Iris pigment epithelial cell (primary cell): ENCODE results near the gene C19orf44.
"Not testable (repeated sequence)": the region's sequence is repeated elsewhere in the genome, so short reads cannot be mapped to it uniquely, and the experiment has no call there.

Experiments used
- DNase-seq: peaks from one replicate; pipeline ENCODE4 v3.0.0-alpha.2; 2011; ENCODE audit warnings: low read depth

Gene C19orf44

GRCh38 chr19:16495982-16496612 is at the start of gene C19orf44, which contains the start of gene CALR3:
TSS of gene C19orf44 (plus strand) at chr19:16496394. CDS start at chr19:16500793, 4,399 bp downstream.
TSS of gene CALR3 (minus strand) at chr19:16496167. CDS start at chr19:16496129, 38 bp downstream.
- DNase-seq = peak; percentile 99

- peak; percentile 98 for DNase-seq
Measured at GRCh38 chr19:16446724-16447368, 49.3 kb upstream of the C19orf44 start.

DNA sequence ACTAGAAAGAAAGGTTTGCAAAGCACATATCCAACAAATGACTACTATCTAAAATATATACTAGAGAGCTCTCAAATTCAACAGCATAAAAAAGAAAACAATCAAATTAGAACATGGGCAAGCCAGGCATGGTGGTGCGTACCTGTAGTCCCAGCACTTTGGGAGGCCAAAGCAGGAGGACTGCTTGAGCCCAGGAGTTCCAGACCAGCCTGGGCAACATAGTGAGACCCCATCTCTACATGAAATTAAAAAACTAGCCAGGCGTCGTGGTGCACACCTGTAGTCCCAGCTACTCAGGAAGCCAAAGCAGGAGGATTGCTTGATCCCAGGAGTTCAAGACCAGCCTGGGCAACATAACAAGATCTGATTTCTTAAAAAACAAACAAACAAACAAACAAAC is 47.3 kb upstream of the C19orf44 start:
- DNase-seq = not testable (repeated sequence)

DNA sequence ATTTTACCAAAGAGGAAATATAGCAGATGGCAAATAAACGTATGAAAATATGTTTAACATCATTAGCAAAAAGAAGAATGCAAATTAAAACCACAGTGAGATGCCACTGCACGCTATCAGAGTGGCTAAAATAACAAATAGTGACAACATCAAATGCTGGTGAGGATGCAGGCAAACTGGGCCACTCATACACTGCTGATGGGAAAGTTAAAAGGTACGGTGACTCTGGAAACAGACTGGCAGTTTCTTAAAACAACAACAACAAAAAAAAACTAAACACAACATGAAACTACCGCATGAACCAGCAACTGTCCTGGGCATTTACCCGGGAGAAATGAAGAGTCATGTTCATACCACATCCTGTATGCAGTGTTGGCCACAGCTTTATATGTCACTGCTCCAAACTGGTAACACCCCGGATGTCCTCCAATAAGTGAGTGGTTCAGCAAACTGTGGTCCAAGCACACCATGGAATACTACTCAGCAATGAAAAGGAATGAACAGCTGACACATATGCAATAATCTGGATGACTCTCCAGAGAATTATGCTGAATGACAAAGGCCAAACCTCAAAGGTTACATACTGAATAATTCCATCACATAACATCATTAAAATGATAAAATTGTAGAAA is 46.7 kb upstream of the C19orf44 start:
- peak; percentile 66 for DNase-seq

DNA sequence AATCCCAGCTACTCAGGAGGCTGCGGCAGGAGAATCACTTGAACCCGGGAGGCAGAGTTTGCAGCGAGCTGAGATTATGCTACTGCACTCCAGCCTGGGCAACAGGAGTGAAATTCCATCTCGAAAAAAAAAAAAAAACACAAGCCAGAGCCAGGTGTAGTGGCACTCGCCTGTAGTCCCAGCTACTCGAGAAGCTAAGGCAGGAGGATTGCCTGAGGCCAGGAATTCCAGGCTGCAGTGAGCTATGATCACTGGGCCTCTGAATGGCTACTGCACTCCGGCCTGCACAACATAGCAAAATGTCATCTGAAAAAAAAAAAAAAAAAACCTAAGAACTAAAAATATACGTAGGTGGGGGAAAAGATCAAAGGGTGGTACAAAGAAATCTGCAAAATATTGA is 43.9 kb upstream of the C19orf44 start:
- no peak for DNase-seq

- DNase-seq = no peak
Measured at GRCh38 chr19:16454351-16454918, 41.8 kb upstream of the C19orf44 start.

DNA sequence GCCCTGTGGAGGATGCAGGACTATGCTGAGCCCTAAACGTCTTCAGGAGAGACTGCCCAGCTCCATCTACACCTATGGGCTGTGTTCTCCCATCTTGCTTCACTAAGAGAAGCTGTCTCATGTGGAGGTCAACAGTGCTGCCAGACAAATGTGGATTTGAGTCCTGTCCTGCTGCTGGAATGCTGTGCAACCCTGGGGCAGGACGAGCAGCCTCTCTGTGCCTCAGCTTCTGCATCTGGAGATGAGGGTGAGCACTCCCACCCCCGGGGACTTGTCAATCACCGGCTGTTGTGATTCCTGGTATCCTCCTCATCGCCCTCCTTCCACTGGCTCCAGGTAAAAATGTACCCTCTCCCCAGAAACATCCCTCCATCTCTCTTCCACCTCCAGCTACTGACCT is 40.7 kb upstream of the C19orf44 start:
- no peak for DNase-seq

DNA sequence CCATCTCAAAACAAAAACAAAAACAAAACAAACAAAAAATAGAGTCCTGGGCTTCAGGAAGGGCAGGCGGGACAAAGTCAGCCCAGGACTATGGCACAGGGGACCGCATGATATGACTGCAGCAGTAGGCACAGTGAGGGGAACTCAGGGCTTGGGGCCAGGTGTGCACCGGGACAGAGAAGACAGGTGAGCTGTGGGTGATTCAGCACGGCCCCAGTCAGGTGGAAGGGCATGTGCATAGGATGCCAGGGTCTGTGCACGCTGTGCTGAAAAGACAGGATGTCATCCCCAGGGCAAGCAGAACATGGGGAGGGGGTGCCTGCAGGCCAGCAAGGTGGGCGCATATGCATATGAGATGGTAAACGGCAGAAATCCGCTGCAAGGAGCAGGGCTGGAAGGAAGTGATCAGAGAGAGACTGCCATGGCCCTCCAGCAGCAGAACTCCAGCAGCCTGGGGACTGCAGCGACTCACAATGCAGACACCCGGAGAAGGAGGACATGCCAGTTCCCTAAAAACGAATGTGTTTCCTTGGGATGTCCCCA is 39.5 kb upstream of the C19orf44 start:
- no peak for DNase-seq

DNA sequence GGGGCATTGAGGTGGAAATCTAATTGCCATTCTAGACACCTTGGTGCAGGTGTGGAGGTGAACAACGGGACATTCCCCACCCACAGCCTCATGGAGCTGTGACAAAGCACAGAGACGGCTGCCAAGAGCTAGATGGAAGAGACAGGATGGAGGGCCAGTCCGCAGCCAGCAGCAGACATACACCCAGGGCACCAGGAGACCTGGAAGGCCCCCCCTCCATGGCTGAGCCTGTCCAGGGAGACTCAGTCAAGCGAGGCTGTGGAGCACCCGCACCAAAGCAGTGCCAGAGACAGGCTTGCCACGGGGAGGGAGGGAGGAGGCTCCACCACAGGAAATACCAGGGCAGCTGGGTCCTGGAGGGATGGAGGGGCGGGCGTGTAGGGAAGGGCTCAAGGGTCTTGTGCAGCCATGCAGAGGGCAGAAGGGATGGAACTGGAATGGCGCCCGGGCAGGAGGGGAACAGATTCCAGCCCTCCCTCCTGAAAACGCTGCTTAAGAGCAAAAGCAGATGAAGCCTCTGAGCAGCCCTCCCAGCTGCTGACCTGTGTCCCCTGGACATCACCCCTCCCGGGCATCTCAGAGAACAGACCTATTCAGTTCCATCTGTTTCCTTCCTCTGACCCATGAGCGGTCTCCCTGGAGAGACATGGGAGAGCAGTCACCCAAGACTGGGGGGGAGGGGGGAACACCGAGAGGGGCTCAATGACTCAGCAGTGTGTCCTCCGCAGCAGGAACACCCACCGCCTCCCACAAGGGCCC is 38.8 kb upstream of the C19orf44 start:
- DNase-seq = peak; percentile 42

GRCh38 chr19:16457954-16458331 is 38.3 kb upstream of the C19orf44 start:
- DNase-seq = no peak

DNA sequence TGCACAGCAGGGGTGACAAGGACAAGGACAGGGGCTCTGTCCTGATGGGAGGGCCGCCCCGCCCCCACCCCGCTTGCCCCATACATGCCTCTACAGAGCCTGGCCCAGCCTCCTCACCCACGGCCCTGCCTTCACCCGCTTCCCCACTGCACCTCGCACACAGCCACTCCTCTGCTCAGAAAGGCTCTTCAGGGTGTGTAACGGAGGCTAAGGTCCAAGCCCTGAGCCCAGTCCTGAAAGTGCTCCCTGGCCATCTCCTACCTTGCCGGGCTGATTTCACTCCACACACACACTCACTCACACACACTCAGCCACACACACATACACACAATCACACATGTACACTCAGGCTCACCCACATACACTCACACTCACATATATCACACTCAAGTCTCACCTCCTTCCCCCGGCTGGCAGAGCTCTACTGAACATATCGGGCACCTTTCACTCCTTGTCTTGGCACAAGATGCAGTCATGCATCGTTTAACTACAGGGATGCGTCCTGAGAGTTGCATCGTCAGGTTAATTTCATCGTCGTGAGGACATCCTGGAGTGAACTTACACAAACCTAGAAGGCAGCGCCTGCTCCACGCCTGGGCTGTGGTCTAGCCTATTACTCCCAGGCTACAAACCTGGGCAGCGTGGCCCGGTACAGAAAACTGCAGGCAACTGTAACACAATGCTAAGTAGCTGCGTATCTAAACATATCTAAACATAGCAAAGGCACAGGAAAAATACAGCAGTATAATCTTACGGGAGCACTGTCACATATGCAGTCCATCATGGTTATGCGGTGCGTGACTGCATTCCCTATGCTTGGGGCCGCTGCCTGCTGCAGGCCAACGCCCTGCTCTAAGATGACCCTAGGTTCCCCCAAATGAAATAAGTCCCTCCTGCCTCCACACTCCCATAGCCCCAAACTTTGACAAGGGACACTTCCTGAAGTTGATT is 37.5 kb upstream of the C19orf44 start:
- DNase-seq = no peak

GRCh38 chr19:16459680-16460079 is 36.5 kb upstream of the C19orf44 start:
- no peak for DNase-seq

GRCh38 chr19:16460454-16460853 is 35.7 kb upstream of the C19orf44 start:
- DNase-seq = no peak

DNA sequence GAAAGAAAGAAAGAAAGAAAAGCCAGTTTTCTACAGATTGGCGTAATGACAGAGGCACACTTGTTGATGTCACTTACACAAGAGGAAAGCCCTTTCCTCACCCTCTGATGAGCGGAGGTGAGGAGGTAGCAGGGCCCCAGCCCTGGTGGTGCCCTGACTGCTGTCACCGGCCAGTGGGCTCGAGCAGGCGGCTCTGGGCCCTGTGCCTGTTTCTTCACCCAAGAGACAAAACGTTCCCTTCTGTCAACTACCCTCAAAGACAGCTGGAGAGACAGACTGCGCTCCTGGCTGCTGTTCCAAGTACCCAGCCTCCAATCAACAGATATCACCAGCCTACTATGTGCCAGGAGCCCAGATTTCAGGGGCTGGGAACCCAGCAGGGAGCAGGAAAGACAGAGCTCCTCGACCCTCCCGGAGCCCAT is 34.6 kb upstream of the C19orf44 start:
- DNase-seq = no peak

GRCh38 chr19:16462757-16463250 is 33.4 kb upstream of the C19orf44 start:
- DNase-seq = no peak

DNA sequence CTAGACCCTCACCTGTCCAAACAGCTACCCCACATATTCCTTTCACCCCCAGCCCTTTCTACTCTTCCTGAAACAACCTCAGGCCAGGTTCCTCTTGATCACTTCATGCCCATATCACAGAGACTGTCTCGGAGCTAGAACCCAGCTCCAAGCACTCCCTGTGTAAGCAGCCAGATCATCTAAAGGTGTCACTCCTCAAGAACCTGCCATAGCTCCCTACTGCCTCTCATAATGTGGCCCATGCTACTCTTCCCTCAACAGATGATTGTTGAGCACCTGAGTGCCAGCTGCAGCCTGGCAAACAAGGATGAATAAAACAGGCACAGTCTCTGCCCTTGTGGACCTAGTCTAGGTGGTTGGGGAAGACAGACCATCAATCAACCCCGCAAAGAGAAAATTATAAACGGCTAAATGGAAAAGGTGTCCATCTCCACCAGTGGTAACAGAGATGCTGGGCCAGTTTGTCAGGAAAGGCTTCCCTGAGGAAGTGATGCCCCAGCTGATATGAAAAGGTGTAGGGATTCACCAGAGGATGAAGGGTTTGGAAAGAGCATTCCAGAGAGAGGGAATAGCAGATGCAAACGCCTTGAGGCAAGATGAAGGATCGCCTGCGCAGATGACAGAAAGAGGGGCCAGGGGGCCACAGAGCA is 32.7 kb upstream of the C19orf44 start:
- no peak for DNase-seq

GRCh38 chr19:16463991-16464575 is 32.1 kb upstream of the C19orf44 start:
- peak; percentile 84 for DNase-seq

DNA sequence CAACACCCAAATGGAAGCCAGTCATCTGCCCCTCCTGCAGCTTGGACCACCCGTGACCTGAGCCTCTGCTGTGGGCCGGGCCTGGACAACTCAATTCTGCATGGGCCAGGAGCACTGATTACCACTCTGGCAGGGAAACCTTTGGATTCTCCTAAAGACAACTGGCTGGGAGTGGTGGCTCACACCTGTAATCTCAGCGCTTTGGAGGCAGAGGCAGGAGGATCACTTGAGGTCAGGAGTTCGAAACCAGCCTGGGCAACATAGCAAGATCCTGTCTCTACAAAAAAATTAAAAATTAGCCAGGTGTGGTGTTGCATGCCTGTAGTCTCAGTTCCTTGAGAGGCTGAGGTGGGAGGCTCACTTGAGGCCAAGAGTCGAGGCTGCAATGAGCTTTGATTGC is 31.0 kb upstream of the C19orf44 start:
- no peak for DNase-seq

- DNase-seq = not testable (repeated sequence)
Measured at GRCh38 chr19:16466802-16467427, 29.3 kb upstream of the C19orf44 start.
